CD4-positive, alpha-beta T cell treated with Interleukin-15 for 4 hours (primary cell): Measurements from ENCODE around the gene FAM47C.
"Not testable (repeated sequence)": the region's sequence is repeated elsewhere in the genome, so short reads cannot be mapped to it uniquely, and the experiment has no call there.

Experiments
- DNase-seq: peaks from one replicate; pipeline ENCODE4 v3.0.0-alpha.2; 2020; ENCODE audit warnings: low spot score

FAM47C gene

DNA sequence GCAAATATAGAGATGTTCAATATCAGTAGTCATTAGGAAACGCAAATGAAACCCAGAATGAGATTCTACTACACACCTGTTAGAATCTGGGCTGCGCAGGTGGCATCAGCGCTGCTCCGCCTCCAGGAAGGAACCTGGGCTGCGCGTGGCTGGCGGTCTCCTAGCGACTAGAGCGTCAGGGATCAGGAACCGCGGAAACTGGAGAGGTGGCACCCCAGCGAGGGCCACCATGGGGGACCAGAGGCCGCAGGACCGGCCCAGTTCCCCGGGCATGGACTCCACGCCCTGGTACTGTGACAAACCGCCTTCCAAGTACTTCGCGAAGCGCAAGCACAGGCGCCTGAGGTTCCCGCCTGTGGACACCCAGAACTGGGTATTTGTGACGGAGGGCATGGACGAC, at the start of gene FAM47C:
FAM47C (plus strand) TSS at position 185 of the 400 bp plus-strand sequence; CDS start at position 230, 45 bp downstream.
- not testable (repeated sequence) for DNase-seq

DNA sequence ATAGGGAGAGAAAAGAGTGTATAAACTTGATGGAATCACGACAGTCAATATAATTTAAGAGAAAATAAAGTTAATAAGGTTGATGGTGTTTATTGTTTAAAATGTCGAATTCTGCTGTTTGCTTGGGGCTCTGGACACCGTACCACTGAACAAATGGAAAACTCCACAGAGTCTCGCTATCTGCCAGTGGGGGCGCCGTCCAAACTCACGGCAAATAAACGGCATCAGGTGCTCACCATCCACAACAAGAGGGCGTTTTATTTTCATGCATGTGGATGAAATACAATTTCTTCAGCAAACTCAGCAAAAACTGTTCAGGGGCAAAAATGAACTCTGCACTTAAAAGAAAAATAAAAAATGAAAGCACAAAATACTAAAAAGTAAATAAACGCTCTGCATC, 46.6 kb upstream of the FAM47C start:
- DNase-seq: no peak

DNA sequence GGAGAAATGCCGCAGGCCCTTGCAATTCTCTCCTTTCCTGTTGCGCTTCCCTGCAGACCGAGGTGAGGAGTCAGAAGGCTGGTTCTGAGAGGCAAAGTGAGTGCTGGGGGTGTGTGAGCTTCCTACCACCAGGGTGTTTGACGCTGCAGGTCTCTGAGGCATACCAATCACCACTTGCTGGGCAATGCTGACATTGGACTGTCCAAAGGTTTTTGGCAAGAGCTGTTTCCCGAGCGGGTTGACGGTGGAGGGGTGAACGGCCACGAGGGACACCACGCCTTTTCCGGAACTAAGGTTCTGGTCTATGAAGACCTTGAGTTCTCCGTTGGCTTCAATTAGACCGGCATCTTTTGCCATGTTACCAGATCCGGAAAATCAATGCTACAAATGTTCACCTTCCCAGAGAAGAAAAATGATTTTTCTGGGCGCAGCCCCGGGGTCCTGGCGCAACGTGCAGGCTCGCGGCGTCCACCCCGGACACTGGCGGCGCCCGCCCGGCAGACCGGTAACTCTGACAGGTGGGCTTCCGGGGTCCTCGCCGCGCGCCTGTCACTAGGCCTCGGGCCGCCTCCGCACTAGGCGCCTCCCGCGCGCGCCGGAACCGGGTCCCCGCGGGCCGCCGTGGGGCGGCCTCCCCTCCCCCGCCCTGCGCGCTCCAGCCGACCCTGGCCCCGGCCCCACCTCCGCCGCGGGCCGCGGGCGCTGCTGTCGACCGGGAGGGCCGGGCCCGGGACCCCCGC, 44.9 kb upstream of the FAM47C start:
- DNase-seq: no peak

DNA sequence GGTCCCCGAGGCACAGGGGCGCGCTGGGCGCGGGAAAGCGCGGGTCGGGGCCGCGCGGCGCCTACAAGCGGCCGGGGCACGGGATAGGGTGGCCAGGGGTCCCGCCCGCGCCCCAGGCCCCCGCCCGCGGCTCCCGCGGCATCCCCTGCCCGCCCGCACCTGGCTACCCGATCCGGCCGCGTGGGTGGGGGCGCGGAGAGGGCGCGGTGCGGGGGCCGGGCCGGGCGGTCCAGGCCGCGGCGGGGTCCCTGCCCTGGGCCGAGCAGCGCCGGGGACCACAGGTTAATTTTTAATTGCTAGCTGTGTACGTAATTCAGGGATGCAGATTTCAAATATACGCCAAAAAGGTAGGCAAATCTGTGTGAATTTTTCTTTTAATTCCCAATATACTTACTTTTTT, 44.3 kb upstream of the FAM47C start:
- no peak for DNase-seq

DNA sequence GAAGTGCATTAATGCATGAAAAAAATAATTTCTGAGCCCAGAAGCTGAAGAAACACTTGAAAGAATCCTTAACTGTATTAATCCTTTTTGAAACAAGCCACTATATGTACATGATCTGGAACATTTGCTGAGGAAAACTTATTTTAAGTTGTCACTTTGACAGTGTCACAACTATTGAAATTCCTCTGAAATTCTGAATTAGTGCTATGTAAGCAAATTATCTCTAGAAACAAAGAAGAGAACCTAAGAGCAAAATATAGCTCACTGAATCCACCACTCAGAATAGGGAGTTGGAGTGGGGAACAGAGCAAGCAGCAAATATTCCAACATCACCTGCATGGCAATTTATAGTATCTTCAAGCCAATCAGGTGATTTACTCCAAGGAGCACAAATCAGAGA, 34.6 kb upstream of the FAM47C start:
- DNase-seq: no peak

DNA sequence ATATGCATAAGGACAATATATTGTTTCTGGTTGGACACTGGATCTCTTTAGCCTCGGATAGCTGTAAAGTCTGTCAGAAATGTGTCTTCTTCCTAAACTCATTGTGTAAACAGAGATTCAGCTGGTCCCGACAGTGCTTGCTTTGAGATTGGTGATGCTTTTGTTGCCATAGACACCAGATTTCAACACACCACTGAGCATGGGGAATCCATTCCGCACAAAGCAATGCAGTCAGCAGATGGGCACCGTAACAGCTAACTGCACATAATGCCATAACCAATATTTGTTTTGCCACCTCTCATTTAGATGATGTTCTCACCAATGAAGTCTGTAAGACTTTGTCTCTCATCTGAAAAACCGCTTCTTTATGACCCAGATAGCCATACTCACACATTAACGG, 33.3 kb upstream of the FAM47C start:
- no peak for DNase-seq

DNA sequence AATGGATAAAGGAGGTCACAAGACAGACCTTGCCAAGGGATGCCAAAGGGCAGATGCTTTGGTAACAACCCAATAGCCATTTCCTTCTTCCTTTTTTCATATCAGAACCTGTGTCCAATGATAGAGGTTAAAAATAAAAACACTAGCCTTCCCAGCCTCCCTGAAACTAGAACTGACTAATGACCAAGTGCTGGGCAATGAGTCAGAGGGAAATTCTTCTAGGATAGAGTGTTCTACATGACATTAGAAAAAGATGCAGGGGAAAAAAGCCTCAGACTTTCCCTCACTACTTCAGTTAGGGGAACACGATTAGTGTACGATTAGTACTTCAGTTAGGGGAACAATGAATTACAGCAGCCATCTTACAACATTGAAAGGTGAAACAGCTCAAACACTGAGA, 29.3 kb upstream of the FAM47C start:
- DNase-seq: no peak

DNA sequence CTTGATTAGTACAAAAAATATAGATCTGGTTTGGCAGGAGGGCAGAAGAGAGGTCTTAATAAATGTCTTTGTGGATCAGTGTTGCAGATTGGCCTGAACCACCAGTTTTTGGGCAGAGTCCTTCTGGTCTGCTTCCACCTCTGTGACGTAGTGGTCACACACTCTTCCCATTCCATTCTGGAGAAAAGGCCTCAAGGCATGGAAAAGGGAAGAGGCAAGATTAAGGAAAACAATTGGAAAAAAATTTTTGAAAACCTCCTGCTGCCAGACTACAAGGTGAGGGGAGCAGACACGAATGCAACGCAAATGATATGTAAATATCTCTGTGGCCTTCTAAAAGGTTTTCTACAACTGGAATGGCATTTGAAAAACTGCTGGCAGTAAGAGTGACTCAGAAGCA, 24.3 kb upstream of the FAM47C start:
- DNase-seq: no peak

DNA sequence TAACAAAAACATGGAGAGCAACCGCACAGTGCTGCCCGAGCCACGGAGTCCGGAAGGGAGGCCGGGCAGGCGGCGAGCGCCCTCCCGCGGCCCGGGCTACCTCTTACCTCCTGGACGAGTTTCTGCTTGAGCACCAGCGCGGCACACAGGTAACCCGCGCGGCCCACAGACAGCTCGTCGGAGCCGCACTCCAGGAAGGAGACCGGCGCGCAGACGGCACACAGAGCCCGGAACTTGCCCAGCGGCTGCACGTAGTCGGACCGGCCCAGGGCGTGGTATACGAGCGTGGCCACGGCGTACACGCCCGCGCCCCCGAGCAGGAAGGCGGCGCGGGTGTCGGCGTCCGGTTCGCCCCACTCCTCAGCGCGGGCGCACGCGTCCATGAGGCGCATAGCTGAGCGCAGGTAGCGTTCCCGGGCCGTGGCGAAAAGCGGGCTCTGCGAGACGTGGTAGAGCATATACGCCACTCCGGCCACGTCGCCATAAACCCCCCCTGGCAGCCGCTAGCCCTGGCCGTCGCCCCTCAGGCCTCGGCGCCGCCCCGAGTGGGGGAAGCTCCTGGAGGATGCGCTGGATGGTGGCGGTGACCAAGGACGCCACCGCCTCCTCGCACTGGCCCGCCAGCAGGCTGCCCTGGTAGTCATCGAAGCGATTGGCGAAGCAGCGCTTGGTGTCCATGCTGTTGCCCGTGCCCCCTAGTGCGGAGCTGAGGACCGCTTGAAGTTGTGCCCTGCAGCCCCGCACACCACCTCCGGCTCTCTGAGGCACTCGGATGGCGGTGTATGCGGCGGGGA, 22.6 kb upstream of the FAM47C start:
- not testable (repeated sequence) for DNase-seq

DNA sequence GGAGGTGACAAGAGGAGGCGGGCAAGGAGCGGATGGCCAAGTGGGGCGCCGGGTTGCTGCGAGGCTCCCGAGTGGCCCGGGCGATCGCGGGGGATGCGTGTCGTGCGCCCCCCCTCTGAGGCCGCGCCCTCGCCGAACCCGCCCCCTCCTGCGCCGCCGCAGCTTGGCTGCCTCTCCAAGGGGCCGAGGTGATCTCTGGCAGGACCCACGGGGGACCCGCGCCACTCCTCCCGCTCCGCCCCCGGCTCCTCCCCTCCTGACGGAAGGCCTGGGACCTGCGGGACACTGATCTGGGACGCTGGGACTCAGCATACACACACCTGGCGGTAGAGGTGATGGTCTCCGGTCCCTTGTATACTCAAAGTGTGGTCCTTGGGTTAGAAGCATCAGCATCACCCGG, 21.9 kb upstream of the FAM47C start:
- no peak for DNase-seq

DNA sequence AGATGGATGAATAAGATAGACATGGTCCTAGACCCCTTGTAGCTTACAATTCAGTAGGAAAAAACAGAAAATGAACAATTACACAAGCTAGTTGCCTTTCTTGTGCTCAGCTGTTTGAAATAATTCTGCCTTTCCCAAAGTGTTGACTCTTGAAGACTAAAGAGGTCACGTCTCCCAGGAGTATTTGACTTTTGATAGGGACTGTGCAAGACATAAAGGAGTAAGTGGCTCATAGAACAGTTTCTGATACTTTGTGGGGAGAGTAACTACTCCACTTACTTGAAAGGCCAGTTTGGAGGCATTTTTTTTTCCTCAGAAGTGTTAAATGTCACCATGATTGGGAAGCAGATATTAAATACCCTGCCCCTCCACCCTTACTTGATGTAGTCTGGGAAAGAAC, 21.0 kb upstream of the FAM47C start:
- not testable (repeated sequence) for DNase-seq

DNA sequence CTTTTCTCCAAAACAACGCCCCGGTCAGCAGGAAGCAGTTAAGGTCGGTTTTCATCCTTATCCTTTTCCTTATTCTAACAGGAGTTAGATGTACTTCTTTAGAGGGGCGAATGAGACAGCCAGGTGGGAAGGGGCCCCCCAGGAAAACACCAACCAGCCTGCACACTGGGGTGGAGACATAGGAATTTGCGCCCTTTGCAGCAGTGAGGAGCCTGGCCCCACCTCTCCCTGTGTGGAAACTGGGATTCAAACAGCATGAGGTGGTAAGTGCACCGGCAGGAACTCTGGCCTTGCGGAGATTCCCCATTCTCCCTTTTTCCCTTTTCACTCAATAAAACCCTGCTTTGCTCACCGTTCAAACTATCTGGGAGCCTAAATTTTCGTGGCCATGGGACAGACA, 8.0 kb upstream of the FAM47C start:
- DNase-seq: no peak

DNA sequence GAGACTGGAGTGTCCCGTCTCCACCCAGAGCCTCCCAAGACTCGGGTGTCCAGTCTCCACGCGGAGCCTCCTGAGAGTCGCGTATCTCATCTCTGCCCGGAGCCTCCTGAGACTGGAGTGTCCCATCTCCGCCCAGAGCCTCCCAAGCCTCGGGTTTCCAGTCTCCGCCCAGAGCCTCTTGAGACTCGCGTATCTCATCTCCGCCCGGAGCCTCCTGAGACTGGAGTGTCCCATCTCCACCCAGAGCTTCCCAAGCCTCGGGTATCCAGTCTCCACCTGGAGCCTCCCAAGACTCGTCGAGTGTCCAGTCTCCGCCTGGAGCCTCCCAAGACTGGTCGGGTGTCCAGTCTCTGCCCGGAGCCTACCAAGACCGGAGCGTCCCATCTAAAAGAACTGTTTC, 2.3 kb downstream of the FAM47C start:
- no peak for DNase-seq

DNA sequence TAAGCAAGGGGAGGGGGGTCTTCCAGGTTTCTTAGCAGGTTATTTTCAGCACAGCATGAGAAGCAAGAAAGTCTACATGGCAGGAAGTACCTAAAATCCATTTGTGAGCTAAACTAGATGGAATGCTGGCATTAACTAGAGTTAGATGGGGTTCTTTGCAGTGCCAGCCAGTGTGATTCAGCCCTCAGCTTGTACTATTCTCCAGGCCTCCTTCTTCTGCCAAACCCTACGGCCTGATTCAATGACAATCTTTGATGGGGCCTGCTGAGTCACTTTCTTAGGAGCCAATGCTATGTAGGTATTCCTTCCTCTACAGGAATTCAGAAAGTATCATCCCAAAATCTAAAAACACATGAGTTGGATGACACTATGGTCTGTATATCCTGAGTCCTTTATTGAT, 26.1 kb downstream of the FAM47C start:
- not testable (repeated sequence) for DNase-seq

DNA sequence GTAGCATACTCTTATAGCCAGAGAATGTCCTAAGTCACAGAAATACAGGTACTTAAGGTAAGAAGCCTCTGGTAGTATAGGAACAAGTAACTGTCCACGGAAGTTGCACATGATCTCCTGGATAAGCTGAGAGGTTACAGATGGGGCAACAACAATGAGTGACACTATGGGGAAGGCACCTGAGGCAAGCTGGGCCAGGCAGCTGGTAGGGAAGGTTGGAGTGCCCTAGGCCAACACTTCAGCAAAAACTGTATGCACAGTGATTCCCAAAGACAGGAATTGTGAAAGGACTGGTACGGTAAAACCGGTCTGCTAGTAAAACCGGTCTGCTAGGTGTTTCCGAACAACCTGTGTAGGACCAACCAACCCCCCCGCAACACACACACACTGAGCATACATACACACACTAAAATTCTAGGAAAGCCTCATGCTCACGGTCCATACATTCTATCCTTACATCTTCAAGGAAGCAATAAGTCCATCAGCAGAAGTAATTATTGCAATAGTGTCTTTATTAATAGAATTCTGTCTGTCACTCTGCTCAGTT, 28.6 kb downstream of the FAM47C start:
- DNase-seq: not testable (repeated sequence)

DNA sequence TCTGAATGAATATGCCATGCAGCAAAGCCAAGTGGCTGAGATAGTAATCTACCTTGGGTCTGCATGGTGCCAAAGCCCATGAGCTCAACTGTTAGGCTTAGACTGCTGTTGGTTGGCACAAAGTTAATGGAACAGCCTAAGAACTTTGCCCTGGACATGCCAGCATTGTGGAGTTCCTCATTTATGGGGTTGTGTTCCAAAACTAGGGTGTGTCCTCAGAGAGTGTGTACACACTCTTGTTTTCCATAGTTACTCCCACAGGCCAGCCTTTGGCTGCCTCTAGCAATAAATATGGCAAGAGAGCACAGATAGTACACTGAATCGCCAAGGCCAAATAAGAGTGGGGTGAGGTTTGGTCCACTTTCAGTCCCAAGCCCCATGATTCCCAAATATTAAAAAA, 30.6 kb downstream of the FAM47C start:
- DNase-seq: not testable (repeated sequence)

DNA sequence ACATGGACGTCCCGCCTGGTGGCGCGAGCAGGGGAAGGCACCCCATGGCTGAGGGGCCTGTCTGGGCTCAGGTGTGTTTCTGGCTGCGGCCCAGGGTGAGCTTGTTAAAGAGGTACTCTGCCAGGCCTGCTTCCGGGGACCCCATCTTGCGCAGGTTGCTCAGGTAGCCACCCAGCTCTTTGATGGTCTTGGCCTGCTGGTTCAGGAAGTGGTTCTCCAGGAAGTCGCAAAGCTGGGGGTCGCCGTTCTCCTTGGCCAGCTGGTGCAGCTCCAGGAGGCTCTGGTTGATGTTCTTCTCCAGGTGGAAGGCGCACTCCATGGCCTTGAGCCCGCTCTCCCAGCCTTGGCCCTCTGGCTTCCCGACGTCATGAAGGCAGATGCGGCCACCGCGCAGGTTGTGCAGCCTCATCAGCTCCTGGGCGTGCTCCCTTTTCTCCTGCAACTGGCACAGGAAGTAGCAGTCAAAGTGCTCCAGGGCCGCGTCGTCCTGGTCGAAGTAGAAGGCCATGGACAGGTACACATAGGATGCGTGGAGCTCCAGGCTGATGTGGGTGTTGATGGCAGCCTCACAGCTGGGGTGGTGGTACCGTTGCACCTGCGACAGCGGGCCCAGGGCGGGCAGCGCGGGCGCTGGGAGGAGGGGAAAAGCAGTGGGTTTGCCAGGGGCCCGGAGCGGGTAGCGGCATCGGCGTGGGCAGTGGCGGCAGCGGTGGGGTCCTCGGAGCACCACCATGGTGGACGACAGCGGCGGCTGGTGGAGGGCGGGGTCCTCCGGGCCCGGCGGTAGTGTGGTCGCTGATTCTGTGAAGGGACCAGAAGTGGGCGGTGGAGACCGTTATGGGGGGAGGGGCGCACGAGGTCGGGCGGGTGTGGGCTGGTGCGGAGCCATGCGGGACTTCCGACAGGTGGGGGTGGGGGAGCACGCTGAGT, 35.1 kb downstream of the FAM47C start:
- not testable (repeated sequence) for DNase-seq

DNA sequence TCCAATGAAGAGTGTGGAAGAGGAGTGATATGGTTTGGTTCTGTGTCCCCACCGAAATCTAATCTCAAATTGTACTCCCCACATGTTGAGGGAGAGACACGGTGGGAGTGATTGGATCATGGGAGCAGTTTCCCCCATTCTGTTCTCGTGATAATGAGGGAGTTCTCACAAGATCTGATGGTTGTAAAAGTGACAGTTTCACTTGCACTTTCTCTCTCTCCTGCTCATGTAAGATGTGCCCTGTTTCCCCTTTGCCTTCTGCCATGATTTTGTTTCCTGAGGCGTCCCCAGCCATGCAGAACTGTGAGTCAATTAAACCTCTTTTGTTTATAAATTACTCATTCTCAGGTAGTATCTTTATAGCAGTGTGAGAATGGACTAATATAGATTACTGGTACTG, 39.6 kb downstream of the FAM47C start:
- no peak for DNase-seq

DNA sequence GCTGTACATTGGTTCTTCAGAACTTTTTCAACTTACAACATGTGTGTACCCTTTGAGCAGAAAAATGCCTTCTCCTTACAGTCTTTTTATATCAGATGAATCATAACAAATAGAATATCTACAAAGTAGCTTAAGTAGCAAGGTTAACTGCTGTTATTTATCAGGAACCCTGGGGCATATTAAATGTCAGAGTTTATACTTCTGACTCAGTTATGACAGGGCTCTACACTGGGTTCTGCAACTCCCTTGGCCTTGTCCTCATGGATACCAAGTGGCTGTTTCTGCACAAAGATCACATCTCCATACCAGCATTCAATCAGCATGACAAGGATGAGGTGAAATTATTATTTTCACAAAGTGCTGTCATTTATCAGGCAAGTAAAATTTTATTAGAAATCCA, 49.4 kb downstream of the FAM47C start:
- not testable (repeated sequence) for DNase-seq

DNA sequence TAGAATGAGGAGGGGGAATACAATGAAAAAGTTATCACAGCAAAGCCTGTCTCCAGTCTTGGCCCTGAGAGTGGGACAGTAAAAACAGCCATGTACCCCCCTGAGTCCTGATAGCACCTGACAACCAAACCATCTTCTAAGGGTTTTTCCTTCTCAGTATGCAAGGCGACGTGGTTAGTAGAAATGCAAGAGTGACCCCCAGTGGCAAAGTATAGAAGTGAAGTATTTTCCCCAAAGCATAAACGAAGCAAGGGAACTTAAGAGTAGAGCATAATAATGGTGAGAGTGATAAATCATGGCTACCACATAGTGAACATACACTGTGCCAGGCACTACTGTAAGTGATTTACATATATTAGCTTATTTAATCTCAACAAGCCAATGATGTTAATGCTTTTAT, 52.8 kb downstream of the FAM47C start:
- DNase-seq: no peak
